ENCODE measurements around the gene G3BP2. TPM values are rescaled to one million over a fixed set of nuclear protein-coding genes. Genes with fewer than 3 reads are reported as not detected.

G3BP2 gene
- total and polyA plus RNA-seq, 2 of the 8 experiments (the other 6 are each of a cell fraction or from before 2014, with no cell fraction given): 83.7 to 378 TPM

GRCh38 chr4:75637176-75637575 lies 36.0 kb downstream of the G3BP2 start:
- Histone ChIP-seq H2BK5ac (ENCODE audit: low read depth, low read length) (no peak overlapping the region), H3K27me3 (replicated peaks in 1 of 4; ENCODE audit: control insufficient read depth in 3 of 4, extremely low read depth in 1 of 4, insufficient read depth in 3 of 4, low read length in 3 of 4) (no peaks in the 10 kb centered on the region), H2AFZ (ENCODE audit: low read length) (no peak overlapping the region), H2BK20ac (ENCODE audit: low read length) (no peak overlapping the region), H3K23me2 (ENCODE audit: low read depth, low read length) (peaks cover 2% of the 10 kb centered on the region; the same call in 1 of the 2 replicates), H2BK15ac (ENCODE audit: low read length) (no peak overlapping the region), H2AK5ac (ENCODE audit: low read depth, low read length) (no peak overlapping the region), H3K18ac (ENCODE audit: extremely low read depth, low read length) (no peak overlapping the region), H2BK12ac (ENCODE audit: low read depth, low read length) (no peak overlapping the region), H2BK120ac (replicated peaks; ENCODE audit: low read depth, low read length) (no peak overlapping the region), H4K8ac (ENCODE audit: extremely low read depth, insufficient read depth, low read length) (no peak overlapping the region), H3K4me2 (ENCODE audit: insufficient read depth in 1 of 2, low read depth in 2 of 2, low read length in 2 of 2) (no peak overlapping the region), H4K91ac (replicated peaks; ENCODE audit: insufficient read length, low read length) (no peak overlapping the region), H3K4me3 (ENCODE audit: extremely low read depth in 1 of 4, insufficient read depth in 2 of 4, low read depth in 3 of 4, low read length in 4 of 4) (no peak overlapping the region), H3K27ac (ENCODE audit: low read depth, low read length) (no peak overlapping the region), H3K4ac (replicated peaks; ENCODE audit: insufficient read length, low read depth, low read length) (no peak overlapping the region), H3K79me1 (ENCODE audit: low read depth, low read length) (no peaks in the 10 kb centered on the region), H3K4me1 (replicated peaks in 1 of 4; ENCODE audit: control insufficient read depth in 3 of 4, insufficient read depth in 4 of 4, low read length in 3 of 4) (no peaks in the 10 kb centered on the region), H4K20me1 (replicated peaks in 1 of 2; ENCODE audit: control insufficient read depth in 1 of 2, insufficient read depth in 2 of 2, low read length in 2 of 2) (no peaks in the 10 kb centered on the region), H3K23ac (ENCODE audit: insufficient read length) (no peak overlapping the region), H3K79me2 (ENCODE audit: control insufficient read depth in 1 of 2, insufficient read depth in 2 of 2, low read length in 2 of 2) (no peaks in the 10 kb centered on the region), H3K14ac (ENCODE audit: insufficient read length) (no peak overlapping the region), H3K56ac (replicated peaks; ENCODE audit: insufficient read length, low read depth, low read length) (no peak overlapping the region), H3K9ac (replicated peaks in 1 of 4; ENCODE audit: extremely low read depth in 1 of 4, low read depth in 3 of 4, low read length in 3 of 4) (no peak overlapping the region), H3K36me3 (ENCODE audit: control insufficient read depth in 2 of 4, insufficient read depth in 4 of 4, low read length in 3 of 4) (peaks cover 0 to 9% (median 0%) of the 10 kb centered on the region in 4 experiments; a peak in 1 of 8 replicates), H3K9me3 (ENCODE audit: insufficient read depth in 2 of 2, low read depth in 1 of 2, low read length in 1 of 2) (no peaks in the 10 kb centered on the region), H4K5ac (ENCODE audit: insufficient read length, low read depth, low read length) (no peak overlapping the region)
- POLR2A ChIA-PET (ENCODE audit: partially characterized antibody): no interaction called here
- DNase-seq (ENCODE audit: low read depth in 1 of 2, low spot score in 2 of 2): no peak
- FAIRE-seq: no peak
- 90% methylated on average over 1 of the region's 1 CpG; no CpG with 5 or more reads in 1 of the 2 experiments for WGBS, 2 experiments (ENCODE audit: extremely low coverage in 1 of 2, insufficient coverage in 1 of 2, insufficient read length in 1 of 2, insufficient replicate concordance in 2 of 2, low coverage in 1 of 2, low lambda C conversion rate in 2 of 2, missing lambda C conversion rate in 1 of 2)
- CTCF ChIA-PET (ENCODE audit: partially characterized antibody): no interaction called here
- no peak for TF ChIP-seq GABPA (IDR thresholded peaks at IDR 0.05; ENCODE audit: borderline replicate concordance, insufficient read depth, low read length)
- TF ChIP-seq POU5F1 (IDR thresholded peaks at IDR 0.05; ENCODE audit: low read depth, low read length): no peak
- no peak for TF ChIP-seq NRF1 (IDR thresholded peaks at IDR 0.05; ENCODE audit: low read depth, low read length)
- TF ChIP-seq CBX5 (IDR thresholded peaks at IDR 0.05; ENCODE audit: low read depth, low read length): no peak
- TF ChIP-seq KDM1A (IDR thresholded peaks at IDR 0.05; ENCODE audit: borderline replicate concordance, low read length): no peak
- no peak for TF ChIP-seq CHD1 (IDR thresholded peaks at IDR 0.05; ENCODE audit: low read depth, low read length)
- no peak for TF ChIP-seq TBP (IDR thresholded peaks at IDR 0.05; ENCODE audit: low read depth, low read length)
- TF ChIP-seq SRF (IDR thresholded peaks at IDR 0.05; ENCODE audit: low read depth, low read length): no peak
- TF ChIP-seq TCF12 (IDR thresholded peaks at IDR 0.05; ENCODE audit: low read depth, low read length): no peak
- no peak for TF ChIP-seq RAD21 (IDR thresholded peaks at IDR 0.05 in 1 of 2, conservative IDR thresholded peaks at IDR 0.05 in 1 of 2; ENCODE audit: low read depth in 2 of 2, low read length in 2 of 2)
- no peak for TF ChIP-seq MAX (IDR thresholded peaks at IDR 0.05)
- no peak for TF ChIP-seq NANOG (IDR thresholded peaks at IDR 0.05; ENCODE audit: insufficient read depth, low read depth, low read length, poor library complexity, severe bottlenecking)
- TF ChIP-seq SP2 (IDR thresholded peaks at IDR 0.05; ENCODE audit: low read length): no peak
- no peak for TF ChIP-seq JUN (IDR thresholded peaks at IDR 0.05; ENCODE audit: low read depth, low read length)
- TF ChIP-seq CTBP2 (IDR thresholded peaks at IDR 0.05; ENCODE audit: borderline replicate concordance, insufficient read depth, insufficient read length, low read length): no peak
